Suppressor macrophage treated with lipopolysaccharide for 4 hours (primary cell): ENCODE measurements around the gene MBNL2.
"Not testable (repeated sequence)": the region's sequence is repeated elsewhere in the genome, so short reads cannot be mapped to it uniquely, and the experiment has no call there.

Source experiments
- DNase-seq: peaks from one replicate; pipeline ENCODE4 v3.0.0-alpha.2; 2020

MBNL2 gene, protein sequence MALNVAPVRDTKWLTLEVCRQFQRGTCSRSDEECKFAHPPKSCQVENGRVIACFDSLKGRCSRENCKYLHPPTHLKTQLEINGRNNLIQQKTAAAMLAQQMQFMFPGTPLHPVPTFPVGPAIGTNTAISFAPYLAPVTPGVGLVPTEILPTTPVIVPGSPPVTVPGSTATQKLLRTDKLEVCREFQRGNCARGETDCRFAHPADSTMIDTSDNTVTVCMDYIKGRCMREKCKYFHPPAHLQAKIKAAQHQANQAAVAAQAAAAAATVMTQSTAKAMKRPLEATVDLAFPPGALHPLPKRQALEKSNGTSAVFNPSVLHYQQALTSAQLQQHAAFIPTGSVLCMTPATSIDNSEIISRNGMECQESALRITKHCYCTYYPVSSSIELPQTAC

DNA sequence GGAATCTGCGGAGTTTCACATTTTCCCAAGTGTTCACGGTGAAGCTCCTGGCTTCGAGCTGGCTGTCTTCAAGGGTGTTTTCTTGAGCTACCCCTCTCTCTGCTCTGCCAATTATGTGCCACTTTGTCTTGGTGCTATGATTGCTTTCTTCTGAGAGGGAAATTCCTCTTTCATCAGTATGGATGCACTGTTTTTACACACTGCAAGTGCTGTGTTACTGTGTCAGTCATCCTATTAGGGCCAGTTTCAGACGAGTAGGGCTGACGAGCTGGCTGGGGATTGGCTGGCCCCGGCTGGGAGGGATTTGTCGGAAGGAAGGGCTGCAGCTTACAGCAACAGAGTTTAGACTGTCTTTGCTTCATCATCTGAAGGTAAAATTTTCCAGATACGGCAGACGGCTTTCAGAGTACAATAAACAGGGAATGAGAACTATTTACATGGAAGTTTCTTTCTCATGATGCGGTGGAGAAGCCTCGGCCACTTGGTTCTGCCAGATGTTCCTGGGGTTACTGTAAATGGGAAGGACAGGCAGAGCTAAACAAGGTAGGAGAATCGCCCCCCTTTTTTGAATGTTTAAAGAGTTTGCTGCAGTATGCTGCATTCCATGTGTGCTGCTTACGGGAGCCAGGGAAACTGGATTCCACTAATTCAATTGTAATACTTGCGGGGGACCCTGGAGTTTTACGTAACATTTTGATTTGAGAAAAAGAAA, at the start of gene MBNL2:
Gene MBNL2 (plus strand): TSS at position 345 of the 712 bp plus-strand sequence. CDS start 53,903 bp downstream, outside the sequence.
- peak; percentile 91 for DNase-seq

DNA sequence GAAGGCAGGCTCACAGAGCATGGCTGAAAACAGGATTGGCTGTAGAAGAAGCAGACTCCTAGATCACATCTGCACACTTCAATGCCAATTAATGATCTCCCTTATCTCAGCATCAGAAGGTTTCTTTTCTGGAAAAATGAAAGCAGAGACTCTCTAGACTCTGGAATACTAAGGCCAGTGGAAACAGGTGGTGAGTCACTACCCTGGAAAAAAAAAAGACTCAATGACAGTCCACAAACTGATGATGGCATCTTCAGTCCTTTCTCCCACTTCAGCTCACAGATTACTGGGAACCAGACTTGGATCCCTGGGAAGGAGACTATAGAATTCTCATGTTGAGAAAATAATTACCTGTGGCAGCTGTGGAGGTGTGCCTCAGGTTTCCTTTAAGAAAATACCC, 47.5 kb upstream of the MBNL2 start:
- DNase-seq, result no peak

DNA sequence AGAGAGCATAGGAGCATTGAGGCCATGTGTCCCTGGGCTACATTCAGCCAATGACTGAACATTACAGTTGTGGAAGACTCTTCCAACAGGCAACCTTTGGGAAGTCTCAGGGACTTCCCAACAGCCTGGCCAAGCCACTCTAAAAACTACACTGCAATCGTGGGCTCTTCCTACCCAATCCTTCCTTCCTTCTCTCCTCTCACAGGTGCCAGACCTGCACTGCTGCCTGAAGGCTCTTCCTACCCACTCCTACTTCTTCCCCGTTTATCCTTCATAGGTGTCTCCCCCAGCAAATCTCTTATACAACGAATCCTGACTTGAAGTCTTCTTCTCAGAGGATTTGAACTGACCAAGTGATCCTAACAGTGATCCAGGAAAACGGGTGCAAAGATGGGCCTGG, 47.1 kb upstream of the MBNL2 start:
- no peak for DNase-seq

DNA sequence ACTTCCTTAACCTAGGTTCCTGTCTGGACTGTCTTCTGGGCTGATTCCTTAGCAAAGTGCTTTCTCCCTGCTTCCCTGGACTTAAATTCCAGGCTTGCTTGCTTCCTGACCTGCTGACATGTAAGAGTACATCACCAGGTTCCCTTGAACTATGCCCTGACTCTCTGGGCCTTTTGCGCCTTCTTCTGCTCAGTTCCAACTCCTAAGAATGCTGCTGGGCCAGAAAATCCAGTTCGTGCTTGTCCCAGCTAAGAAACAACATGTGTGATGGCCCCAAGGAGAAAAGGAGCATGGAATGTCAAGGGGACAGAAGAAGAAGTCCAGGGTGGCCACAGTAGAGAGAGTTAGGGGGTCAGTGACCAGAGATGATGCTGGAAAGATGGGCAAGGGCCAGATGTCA, 42.6 kb upstream of the MBNL2 start:
- DNase-seq, result no peak

DNA sequence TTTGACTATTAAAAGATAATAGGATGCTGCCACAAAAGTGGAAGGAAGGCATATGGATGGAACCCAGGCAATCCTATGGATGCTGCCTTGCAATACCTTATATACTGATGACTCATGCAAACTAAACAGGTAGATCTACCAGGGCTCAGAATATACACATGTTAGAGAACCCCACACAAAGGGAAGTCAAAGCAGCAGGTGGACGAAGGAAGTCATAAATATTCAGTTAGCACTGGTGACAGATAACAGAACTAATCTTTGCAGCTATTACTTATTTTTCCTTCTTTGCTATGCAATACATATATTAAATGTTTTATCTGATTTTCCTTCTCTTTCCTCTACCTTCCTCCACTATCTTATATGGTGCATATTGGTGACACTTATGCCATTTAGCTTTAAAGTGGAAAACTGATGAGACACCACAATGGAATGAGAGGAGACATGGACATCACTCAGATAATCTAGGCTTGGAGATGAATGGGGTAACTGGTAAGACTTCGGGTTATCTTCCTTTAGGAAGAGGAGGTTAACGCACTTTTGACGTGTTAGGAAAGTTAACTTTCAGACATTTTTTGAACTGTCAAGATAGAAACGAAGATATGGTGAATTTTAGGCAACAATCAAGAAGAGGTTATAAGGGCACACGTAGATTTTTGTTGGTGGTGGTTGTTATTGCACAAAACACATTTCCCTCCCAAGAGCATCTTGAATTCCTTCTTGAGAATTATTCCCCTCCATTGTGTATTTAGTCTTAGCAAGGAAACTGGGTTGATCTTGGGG, 39.8 kb upstream of the MBNL2 start:
- DNase-seq, result no peak

DNA sequence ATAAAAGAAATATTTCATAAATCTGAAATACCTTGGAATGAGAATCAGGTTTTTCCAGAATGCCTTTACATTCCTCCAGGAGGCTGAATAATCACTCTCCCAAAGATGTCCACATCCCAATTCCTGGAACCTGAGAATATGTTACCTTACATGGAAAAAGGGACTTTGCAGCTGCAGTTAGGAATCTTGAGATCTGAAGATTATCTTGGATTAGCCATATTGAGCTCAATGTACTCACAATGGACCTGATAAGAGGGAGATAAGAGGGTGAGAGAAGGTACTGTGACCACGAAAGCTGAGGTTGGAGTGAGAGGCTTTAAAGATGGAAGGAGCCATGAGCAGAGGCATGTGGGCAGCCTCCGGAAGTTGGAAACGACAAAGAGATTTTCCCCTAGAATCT, 36.8 kb upstream of the MBNL2 start:
- DNase-seq, result no peak

DNA sequence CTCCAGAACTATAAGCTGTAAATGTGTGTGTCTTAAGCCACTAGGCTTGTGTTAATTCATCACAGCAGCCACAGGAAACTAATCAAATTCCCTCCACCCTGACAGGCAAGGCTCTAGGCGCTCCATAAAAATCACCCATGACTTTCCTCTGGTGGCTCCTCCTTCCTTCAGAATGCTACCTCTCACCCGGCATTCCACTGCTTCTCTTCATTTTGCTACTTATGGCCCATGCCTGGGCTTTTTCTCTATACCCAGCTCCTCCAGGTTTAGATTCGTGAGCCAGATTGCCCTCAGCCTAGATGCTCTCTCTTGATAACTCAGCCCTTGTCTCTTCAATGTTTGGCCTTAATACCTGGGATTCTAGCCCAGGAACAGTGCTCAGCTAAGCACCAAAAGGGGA, 36.4 kb upstream of the MBNL2 start:
- no peak for DNase-seq

DNA sequence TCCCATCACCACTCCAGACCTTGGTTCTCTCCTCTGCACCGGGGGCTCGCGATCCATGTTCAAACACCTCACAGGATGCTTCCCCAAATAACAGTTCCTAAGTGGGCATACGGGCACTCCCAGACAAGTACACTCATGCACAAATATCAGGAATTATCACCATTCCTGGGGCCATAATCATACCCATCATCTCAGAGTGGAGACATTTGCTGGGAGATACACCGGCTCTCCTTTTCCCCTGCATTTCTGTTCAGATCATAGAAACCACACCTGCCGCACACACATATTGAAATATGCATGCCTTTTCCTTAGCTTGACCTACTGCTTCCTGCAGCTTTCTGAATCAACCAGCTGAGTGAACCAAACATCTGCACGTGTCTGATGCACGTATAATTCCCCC, 33.9 kb upstream of the MBNL2 start:
- no peak for DNase-seq

DNA sequence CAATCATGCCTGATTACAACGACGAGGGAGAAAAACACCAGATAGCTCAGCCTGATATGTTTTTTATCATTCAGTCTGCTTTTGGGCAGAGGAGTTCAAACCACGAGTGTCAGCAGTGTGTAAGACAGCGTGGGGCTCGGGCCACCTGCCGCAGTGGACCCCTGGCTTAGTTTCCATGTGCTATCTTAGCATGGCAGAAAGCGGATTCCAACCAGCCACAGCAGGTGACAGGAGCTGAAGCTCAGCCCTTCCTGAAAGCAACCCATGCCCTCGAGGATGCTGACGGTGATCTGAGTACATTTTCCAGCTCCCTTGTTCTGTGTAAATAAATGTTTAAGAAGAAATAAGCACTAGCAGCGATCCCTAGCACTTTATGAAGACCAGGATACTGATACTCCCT, 32.2 kb upstream of the MBNL2 start:
- no peak for DNase-seq

DNA sequence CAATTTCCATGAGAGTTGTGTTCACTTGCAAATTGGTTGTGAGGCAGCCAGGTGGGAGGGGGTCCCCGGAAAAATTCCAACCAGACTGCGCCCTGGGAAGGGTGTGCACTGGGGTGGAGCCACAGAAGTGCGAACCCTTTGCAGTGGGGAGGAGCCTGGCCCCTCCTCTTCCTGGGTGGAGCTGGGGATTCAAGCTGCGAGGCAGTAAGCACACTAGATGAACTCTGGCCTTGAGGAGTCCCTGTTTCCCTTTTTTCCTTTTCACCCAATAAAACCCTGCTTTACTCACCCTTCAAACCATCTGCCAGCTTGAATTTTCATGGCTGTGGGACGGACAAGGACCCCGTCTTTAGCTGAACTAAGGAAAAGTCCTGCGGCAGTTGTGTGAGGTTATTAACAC, 31.0 kb upstream of the MBNL2 start:
- no peak for DNase-seq

DNA sequence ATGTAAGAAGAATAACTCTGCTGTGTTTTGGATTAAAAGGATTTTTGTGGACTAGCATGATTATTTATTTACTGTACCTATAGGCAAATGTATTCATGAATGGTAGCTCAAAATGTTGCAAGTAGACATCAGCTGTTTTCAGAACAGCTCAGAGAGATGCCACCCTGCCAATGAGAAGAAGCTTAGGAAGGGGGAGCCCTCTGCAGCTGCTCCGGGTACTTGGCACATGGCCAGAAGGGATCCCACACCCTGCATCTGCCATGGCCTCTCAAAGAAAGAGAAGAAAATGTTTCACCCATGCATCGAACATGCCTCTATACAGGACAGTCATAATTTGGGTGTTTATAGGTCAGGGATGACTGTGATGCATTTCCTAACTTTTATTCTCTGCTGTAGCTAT, 30.5 kb upstream of the MBNL2 start:
- DNase-seq, result no peak

DNA sequence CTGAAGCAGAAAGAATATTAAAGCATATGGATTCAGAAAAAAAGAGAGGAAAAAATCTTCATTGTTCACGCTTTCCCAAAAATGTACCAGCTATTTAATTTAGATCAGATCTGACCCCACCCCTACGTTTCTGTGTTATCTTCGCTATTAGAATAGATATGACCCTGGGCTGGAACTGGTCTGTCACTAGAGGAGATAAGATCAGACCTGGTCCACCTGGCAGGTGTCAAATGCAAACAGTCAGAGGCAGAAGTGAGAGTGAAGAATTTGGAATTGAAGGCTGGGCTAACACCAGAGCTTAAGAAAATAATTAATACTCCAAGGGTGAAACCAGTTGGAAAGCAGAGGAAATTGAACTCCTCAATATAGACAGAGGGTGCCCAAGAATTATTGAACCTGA, 30.0 kb upstream of the MBNL2 start:
- DNase-seq, result no peak

DNA sequence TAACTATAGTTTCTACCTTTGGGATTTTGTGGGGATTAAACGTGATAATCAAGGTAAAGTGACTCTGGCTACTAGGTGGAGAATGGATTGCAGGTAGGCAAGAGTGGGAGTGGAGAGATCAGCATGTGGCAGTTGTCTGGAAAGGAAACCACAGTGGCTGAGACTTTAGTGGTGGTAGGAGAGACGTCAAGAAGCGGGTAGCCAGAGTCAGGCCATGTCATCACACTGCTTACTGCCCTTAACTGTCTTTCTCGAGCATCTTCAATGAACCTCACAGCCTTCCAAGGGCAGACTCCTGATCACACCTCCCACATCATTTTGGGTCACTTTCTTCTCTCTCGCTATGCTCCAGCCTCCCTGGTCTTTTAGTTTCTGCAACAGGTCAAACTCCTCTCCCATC, 28.6 kb upstream of the MBNL2 start:
- DNase-seq, result no peak

DNA sequence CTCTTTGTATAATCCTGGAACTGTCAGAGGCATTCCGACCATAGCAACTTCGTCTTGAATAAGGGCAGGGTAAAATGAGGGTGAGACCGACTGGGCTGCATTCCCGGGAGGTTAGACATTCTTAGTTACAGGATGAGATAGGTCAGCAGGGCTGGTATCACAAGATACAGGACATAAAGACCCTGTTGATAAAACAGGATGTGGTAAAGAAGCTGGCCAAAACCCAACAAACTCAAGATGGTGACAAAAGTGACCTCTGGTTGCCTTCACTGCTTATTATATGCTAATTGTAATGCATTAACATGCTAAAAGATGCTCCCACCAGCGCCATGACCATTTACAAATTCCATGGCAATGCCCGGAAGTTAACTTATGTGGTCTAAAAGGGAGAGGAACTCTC, 27.7 kb upstream of the MBNL2 start:
- DNase-seq, result no peak

DNA sequence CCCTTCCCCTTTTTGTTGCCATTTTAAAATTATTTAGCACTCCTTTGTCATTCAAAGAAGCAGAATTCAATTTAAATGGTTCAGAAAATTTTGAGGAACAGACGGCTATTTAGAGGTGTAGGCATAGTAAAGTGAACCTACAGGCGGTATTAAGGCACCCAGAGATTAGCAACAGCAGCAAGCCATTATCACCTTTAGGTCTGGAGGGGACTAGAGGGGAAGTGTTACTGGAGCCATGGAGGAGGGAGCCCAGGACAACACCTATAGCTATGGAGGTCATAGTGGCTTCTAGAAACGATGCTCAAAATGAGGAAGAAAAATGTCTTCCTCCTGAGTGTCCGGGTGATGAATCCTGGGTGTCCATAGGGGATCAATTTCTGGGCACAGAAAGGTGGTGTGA, 25.8 kb upstream of the MBNL2 start:
- no peak for DNase-seq

DNA sequence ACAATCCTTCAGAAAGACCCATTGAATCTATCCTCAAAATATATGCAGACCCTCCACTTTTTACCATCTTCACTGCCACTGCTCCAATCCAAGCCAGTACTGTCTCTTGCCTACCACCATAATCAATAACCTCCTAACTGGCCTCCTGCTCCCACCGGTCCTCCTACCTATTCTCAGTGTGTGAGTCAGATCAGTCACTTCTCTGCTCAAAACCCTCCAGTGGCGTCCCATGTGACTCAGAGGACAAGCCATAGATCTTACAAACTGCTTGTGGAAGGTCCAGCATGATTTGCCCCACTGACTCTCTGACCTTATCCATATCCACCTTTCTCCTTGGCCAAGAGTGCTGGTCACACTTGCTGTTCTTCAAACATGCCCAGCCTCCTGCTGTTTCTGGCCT, 23.4 kb upstream of the MBNL2 start:
- no peak for DNase-seq

DNA sequence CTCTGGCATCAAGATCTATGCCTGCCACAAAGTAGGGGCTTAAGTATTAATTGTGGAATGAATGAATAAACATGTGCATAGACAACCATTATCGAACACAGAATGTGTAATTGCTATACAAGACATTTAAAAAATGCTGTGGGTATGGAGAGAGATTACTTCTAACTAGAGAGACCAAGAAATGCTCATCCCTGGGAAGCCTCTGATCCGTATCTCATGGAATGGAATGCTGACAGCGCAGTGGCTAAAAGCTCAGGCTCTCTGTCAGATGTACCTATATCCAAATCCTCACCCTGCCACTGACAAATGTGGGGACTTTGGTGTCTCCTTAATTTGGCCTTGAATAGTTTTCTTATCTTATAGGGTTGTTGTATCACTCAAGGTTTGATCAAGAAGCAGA, 22.7 kb upstream of the MBNL2 start:
- DNase-seq, result no peak

DNA sequence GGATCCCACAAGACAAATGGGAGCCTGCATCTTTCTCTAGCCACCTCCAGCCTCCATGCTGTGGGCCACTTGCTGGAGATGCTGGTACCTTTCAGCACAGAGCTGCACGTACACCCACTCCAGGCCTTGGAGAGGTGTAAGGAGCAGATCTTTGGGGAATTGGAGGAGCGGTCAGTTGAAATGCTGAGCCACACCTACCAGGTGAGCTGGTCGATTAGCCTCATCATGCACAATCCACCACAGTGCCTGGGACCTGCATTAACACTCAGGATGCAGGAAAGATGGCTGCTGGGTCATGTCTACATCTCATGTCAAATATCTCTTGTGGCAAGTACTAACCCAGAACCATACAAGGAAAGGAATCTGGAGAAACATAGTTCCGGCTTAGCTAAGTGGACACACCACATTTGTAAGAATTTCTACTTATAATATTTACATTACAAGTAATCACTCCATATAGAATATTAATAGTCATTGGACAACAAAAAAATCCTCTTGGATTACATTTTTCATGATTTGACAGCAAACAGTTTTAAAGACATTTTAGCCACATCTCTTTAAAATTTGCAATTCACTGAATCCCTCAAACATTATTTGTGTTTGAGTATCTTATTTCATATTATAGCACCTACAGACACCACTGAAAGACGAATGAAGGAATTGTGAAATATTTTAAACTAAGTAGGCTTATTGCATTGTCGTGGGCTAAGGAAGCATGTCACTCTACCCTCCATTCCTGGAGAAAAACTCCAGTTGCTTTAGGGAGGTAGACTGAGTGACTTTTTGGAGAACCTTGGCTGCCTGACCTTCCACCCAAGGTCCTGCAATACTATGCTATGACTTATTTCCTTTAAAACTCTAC, 21.8 kb upstream of the MBNL2 start:
- DNase-seq, result no peak

DNA sequence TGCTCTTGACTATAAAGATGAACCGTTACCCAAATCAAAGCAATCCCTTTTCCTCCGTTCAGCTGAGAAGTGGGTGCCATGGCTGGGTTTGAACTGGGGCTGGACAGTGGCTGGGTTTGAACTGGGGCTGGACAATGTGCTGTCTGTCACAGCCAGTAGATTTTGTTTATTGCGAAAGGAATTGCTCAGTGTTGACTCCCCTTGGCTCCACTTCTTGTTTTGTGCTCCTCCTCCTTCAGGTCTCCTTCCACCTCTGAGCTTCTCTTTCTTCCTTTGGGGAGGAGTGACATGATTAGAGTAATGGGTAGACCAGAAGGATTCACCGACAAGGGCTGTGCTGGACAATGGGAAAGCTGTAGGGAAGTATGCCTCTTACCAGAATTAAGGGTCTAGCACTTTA, 19.4 kb upstream of the MBNL2 start:
- DNase-seq, result no peak

DNA sequence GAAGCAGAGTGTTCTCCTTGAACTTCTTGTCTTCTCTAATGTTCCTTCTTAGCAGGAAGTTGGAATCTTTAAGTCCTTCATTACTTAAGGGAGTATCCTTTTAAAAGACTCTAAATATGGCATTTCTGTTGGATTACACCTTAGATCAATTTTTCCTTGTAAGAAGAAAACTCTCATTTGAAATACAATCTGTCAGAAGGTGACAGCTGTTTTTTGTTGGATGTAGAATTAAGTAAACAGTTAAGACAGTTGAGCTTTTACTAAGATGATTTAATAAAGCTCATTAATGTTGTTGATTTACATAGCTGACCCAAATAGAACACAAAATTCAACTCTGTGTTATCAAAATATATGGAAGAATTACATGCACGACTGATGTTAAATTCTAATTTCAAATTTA, 16.7 kb upstream of the MBNL2 start:
- DNase-seq, result no peak

DNA sequence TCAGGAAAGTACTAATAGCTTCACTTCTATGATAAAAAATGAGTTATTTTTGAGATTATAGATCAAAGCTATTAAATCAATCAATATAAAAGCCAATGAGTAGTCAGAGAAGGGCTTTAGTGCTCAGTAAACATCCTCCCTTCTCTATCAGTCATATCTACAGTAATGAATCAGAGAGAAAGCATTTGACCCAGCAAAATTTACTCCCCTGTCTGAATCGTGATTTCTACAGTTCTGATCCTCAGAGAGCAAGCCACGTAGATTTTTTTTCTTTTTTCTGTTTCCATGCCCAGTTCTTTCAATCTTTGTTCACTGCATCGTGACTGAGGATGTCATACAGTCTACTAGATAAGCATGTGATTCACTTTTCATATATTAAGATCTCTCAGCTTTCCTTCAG, 16.2 kb upstream of the MBNL2 start:
- DNase-seq, result no peak

DNA sequence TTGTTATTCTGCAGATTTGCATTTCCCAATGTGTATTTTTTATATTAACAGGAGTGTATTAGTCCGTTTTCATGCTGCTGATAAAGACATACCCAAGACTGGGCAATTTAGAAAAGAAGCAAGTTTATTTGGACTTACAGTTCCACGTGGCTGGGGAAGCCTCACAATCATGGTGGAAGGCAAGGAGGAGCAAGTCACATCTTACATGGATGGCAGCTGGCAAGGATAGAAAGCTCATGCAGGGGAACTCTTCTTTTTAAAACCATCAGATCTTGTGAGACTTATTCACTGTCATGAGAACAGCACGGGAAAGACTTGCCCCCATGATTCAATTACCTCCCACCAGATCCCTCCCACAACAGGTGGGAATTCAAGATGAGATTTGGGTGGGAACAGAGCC, 14.9 kb upstream of the MBNL2 start:
- not testable (repeated sequence) for DNase-seq

DNA sequence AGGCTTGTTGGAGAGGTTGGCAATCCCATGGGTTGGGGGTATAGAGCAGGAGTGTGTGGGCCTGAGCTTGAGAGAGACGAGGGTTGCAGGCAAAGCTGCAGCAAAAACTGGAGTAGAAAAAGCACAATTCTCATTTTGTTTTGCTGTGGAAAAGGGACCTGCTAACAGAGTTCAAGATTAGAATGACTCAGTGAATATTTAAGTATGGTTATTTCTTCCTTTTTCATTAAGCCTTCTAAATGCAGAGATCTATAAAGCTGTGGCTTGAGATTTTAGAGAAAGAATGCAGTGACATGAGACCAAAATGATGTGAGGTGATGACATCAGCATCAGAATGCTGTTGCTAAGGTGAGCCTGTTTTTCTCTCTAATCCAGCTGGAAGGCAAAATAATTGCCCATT, 10.8 kb upstream of the MBNL2 start:
- DNase-seq, result no peak
